ENCODE measurements around the gene PRDM5. TPM values are rescaled to one million over a fixed set of nuclear protein-coding genes. Genes with fewer than 3 reads are reported as not detected.
A peak's percentile ranks its signal among the peaks of the same experiment; 100 is the strongest.

PRDM5 gene
- total RNA-seq, 2 experiments from 2014 or later, result 0.20 to 0.57 TPM

GRCh38 chr4:120704538-120704937, 218.0 kb downstream of the PRDM5 start:
- H3K27me3 Mint-ChIP-seq (ENCODE audit: low read depth), result peaks cover 3% of the 10 kb centered on the region
- DNase-seq, result no peak
- no peak overlapping the region for H3K27ac Mint-ChIP-seq
- no peaks in the 10 kb centered on the region for H3K9me3 Mint-ChIP-seq
- peaks cover 2% of the 10 kb centered on the region for H3K36me3 Mint-ChIP-seq (ENCODE audit: low read depth)
- no peak overlapping the region for H3K4me3 Mint-ChIP-seq
- H3K4me1 Mint-ChIP-seq (ENCODE audit: low read depth), result no peaks in the 10 kb centered on the region
- intact Hi-C loops (cut with micrococcal nuclease), result no loop called here
- CTCF ChIA-PET, result no interaction called here

- H3K4me3 Mint-ChIP-seq, result no peak overlapping the region
- H3K27ac Mint-ChIP-seq, result no peak overlapping the region
- no peaks in the 10 kb centered on the region for H3K9me3 Mint-ChIP-seq
- H3K4me1 Mint-ChIP-seq (ENCODE audit: low read depth), result no peaks in the 10 kb centered on the region
- no peak for DNase-seq
- peaks cover 3% of the 10 kb centered on the region for H3K27me3 Mint-ChIP-seq (ENCODE audit: low read depth)
- CTCF ChIA-PET, result interaction anchor here (0.6 kb wide), 1 partner anchor 343 kb away, joined by 3 read pairs; no protein-coding TSS in a partner anchor
- peaks cover 2% of the 10 kb centered on the region for H3K36me3 Mint-ChIP-seq (ENCODE audit: low read depth)
- intact Hi-C loops (cut with micrococcal nuclease), result no loop called here
Observed at GRCh38 chr4:120703908-120704307, 218.6 kb downstream of the PRDM5 start.

- Mint-ChIP-seq H3K4me1 (ENCODE audit: low read depth) (no peaks in the 10 kb centered on the region), H3K9me3 (no peaks in the 10 kb centered on the region), H3K4me3 (no peak overlapping the region), H3K27me3 (ENCODE audit: low read depth) (peaks cover 2% of the 10 kb centered on the region), H3K36me3 (ENCODE audit: low read depth) (no peaks in the 10 kb centered on the region), H3K27ac (no peak overlapping the region)
- CTCF ChIA-PET, result no interaction called here
- DNase-seq, result no peak
- intact Hi-C loops (cut with micrococcal nuclease), result no loop called here
Observed at GRCh38 chr4:120699354-120699753, 223.2 kb downstream of the PRDM5 start.

GRCh38 chr4:120694973-120695372, 227.6 kb downstream of the PRDM5 start:
- Mint-ChIP-seq H3K4me1 (ENCODE audit: low read depth) (no peaks in the 10 kb centered on the region), H3K36me3 (ENCODE audit: low read depth) (no peaks in the 10 kb centered on the region), H3K9me3 (no peaks in the 10 kb centered on the region), H3K4me3 (no peak overlapping the region), H3K27me3 (ENCODE audit: low read depth) (peaks cover 2% of the 10 kb centered on the region), H3K27ac (no peak overlapping the region)
- DNase-seq, result no peak
- intact Hi-C loops (cut with micrococcal nuclease), result no loop called here
- CTCF ChIA-PET, result no interaction called here

GRCh38 chr4:120693816-120694215, 228.7 kb downstream of the PRDM5 start:
- H3K4me1 Mint-ChIP-seq (ENCODE audit: low read depth), result no peaks in the 10 kb centered on the region

GRCh38 chr4:120692964-120693363, 229.6 kb downstream of the PRDM5 start:
- Mint-ChIP-seq H3K9me3 (no peaks in the 10 kb centered on the region), H3K36me3 (ENCODE audit: low read depth) (no peaks in the 10 kb centered on the region), H3K27me3 (ENCODE audit: low read depth) (peaks cover 2% of the 10 kb centered on the region), H3K4me3 (no peak overlapping the region), H3K27ac (no peak overlapping the region), H3K4me1 (ENCODE audit: low read depth) (no peaks in the 10 kb centered on the region)
- peak; percentile 14 for DNase-seq
- intact Hi-C loops (cut with micrococcal nuclease), result no loop called here
- CTCF ChIA-PET, result no interaction called here

More at GRCh38 chr4:120693816-120694215, 228.7 kb downstream of the PRDM5 start:
- intact Hi-C loops (cut with micrococcal nuclease), result no loop called here
- no peak overlapping the region for H3K27ac Mint-ChIP-seq
- DNase-seq, result no peak
- H3K9me3 Mint-ChIP-seq, result no peaks in the 10 kb centered on the region
- no peaks in the 10 kb centered on the region for H3K36me3 Mint-ChIP-seq (ENCODE audit: low read depth)
- CTCF ChIA-PET, result no interaction called here
- H3K27me3 Mint-ChIP-seq (ENCODE audit: low read depth), result peaks cover 2% of the 10 kb centered on the region
- no peak overlapping the region for H3K4me3 Mint-ChIP-seq

- intact Hi-C loops (cut with micrococcal nuclease), result no loop called here
Observed at GRCh38 chr4:120691536-120691935, 231.0 kb downstream of the PRDM5 start.

GRCh38 chr4:120691106-120691505, 231.4 kb downstream of the PRDM5 start:
- CTCF ChIA-PET, result no interaction called here
- no peaks in the 10 kb centered on the region for H3K4me1 Mint-ChIP-seq (ENCODE audit: low read depth)
- no peak for DNase-seq
- H3K27me3 Mint-ChIP-seq (ENCODE audit: low read depth), result peaks cover 2% of the 10 kb centered on the region
- H3K4me3 Mint-ChIP-seq, result no peak overlapping the region
- H3K36me3 Mint-ChIP-seq (ENCODE audit: low read depth), result no peaks in the 10 kb centered on the region
- intact Hi-C loops (cut with micrococcal nuclease), result no loop called here
- H3K27ac Mint-ChIP-seq, result no peak overlapping the region
- no peaks in the 10 kb centered on the region for H3K9me3 Mint-ChIP-seq

More at GRCh38 chr4:120691536-120691935, 231.0 kb downstream of the PRDM5 start:
- no peaks in the 10 kb centered on the region for H3K4me1 Mint-ChIP-seq (ENCODE audit: low read depth)
- H3K36me3 Mint-ChIP-seq (ENCODE audit: low read depth), result no peaks in the 10 kb centered on the region
- no peak overlapping the region for H3K4me3 Mint-ChIP-seq
- no peaks in the 10 kb centered on the region for H3K9me3 Mint-ChIP-seq
- CTCF ChIA-PET, result no interaction called here
- peaks cover 2% of the 10 kb centered on the region for H3K27me3 Mint-ChIP-seq (ENCODE audit: low read depth)
- H3K27ac Mint-ChIP-seq, result no peak overlapping the region
- DNase-seq, result no peak

GRCh38 chr4:120688791-120689190, 233.7 kb downstream of the PRDM5 start:
- H3K4me3 Mint-ChIP-seq, result no peak overlapping the region
- no peaks in the 10 kb centered on the region for H3K36me3 Mint-ChIP-seq (ENCODE audit: low read depth)
- no peak overlapping the region for H3K27ac Mint-ChIP-seq
- H3K4me1 Mint-ChIP-seq (ENCODE audit: low read depth), result no peaks in the 10 kb centered on the region
- CTCF ChIA-PET, result interaction anchor here (0.6 kb wide), 1 partner anchor 162 kb away, joined by 5 read pairs; no protein-coding TSS in a partner anchor
- no peak for DNase-seq
- intact Hi-C loops (cut with micrococcal nuclease), result no loop called here
- H3K27me3 Mint-ChIP-seq (ENCODE audit: low read depth), result no peaks in the 10 kb centered on the region
- H3K9me3 Mint-ChIP-seq, result no peaks in the 10 kb centered on the region

- H3K27me3 Mint-ChIP-seq (ENCODE audit: low read depth), result no peaks in the 10 kb centered on the region
- peaks cover 2% of the 10 kb centered on the region for H3K4me1 Mint-ChIP-seq (ENCODE audit: low read depth)
- H3K9me3 Mint-ChIP-seq, result no peaks in the 10 kb centered on the region
- no peak for DNase-seq
- H3K4me3 Mint-ChIP-seq, result no peak overlapping the region
- CTCF ChIA-PET, result no interaction called here
- intact Hi-C loops (cut with micrococcal nuclease), result no loop called here
- no peaks in the 10 kb centered on the region for H3K36me3 Mint-ChIP-seq (ENCODE audit: low read depth)
- no peak overlapping the region for H3K27ac Mint-ChIP-seq
Observed at GRCh38 chr4:120685756-120686278, 236.7 kb downstream of the PRDM5 start.

- no peak for DNase-seq
- peaks cover 2% of the 10 kb centered on the region for H3K27me3 Mint-ChIP-seq (ENCODE audit: low read depth)
- peaks cover 2% of the 10 kb centered on the region for H3K4me1 Mint-ChIP-seq (ENCODE audit: low read depth)
- CTCF ChIA-PET, result no interaction called here
- no peaks in the 10 kb centered on the region for H3K9me3 Mint-ChIP-seq
- intact Hi-C loops (cut with micrococcal nuclease), result no loop called here
- H3K4me3 Mint-ChIP-seq, result no peak overlapping the region
- no peaks in the 10 kb centered on the region for H3K36me3 Mint-ChIP-seq (ENCODE audit: low read depth)
- H3K27ac Mint-ChIP-seq, result no peak overlapping the region
Observed at GRCh38 chr4:120683897-120684540, 238.5 kb downstream of the PRDM5 start.

- intact Hi-C loops (cut with micrococcal nuclease), result no loop called here
- H3K36me3 Mint-ChIP-seq (ENCODE audit: low read depth), result no peaks in the 10 kb centered on the region
- peaks cover 2% of the 10 kb centered on the region for H3K4me1 Mint-ChIP-seq (ENCODE audit: low read depth)
- H3K27me3 Mint-ChIP-seq (ENCODE audit: low read depth), result peaks cover 4% of the 10 kb centered on the region
- DNase-seq, result no peak
- CTCF ChIA-PET, result interaction anchor here (0.6 kb wide), 1 partner anchor 161 kb away, joined by 3 read pairs; no protein-coding TSS in a partner anchor
- H3K9me3 Mint-ChIP-seq, result no peaks in the 10 kb centered on the region
- H3K27ac Mint-ChIP-seq, result no peak overlapping the region
- H3K4me3 Mint-ChIP-seq, result no peak overlapping the region
Observed at GRCh38 chr4:120682981-120683380, 239.5 kb downstream of the PRDM5 start.

- intact Hi-C loops (cut with micrococcal nuclease), result no loop called here
- H3K9me3 Mint-ChIP-seq, result peaks cover 1% of the 10 kb centered on the region
- CTCF ChIA-PET, result no interaction called here
- peaks cover 12% of the 10 kb centered on the region for H3K27me3 Mint-ChIP-seq (ENCODE audit: low read depth)
- H3K36me3 Mint-ChIP-seq (ENCODE audit: low read depth), result no peaks in the 10 kb centered on the region
- no peak overlapping the region for H3K27ac Mint-ChIP-seq
- no peak overlapping the region for H3K4me3 Mint-ChIP-seq
- DNase-seq, result no peak
- H3K4me1 Mint-ChIP-seq (ENCODE audit: low read depth), result peaks cover 2% of the 10 kb centered on the region
Observed at GRCh38 chr4:120680647-120681228, 241.8 kb downstream of the PRDM5 start.

All from activated naive CD4-positive, alpha-beta T cell treated with anti-CD3 and anti-CD28 coated beads for 36 hours (primary cell).